ENCODE data around the gene ELMO1. TPM values are rescaled to one million over a fixed set of nuclear protein-coding genes. Genes with fewer than 3 reads are reported as not detected.

Gene ELMO1
- total RNA-seq, 1 experiment from 2014 or later = 7.8 TPM

DNA sequence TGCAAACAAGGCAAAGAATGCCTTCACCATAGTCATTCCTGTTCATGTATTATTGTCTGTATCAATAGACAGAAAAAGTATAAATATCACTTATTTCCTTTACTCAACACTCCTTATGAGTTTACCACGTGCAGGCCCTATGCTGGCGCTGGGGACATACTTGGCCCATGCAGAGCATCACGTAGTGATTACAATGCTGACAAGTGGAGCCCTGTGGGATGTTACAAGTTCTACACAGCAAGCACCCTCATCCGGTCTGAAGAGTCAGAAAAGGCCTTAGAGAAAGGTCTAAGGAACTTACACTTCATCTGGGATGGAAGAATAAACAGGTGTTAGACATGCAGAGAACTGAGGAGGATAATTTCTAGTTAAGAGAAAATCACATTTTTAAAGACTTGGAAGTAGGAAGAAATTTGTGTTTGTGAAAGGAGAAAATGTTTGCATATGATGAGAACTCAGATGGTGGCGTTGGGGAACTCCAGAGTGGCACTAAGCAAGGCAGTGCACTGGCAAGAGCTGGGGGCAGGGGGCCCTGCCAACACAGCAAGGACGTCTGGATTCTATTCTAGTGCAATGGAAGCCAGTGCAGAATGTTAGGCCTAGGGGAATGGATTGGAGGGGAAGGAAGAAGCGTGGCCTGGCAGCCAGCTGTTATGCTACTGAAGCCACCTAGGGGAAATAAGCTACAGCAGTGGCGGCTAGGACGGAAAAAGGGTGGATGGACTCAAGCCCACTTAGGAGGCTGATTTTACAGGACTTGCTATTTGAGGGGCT lies 116.2 kb downstream of the ELMO1 start:
- H3K27ac Mint-ChIP-seq = no peak overlapping the region
- no peak overlapping the region for H2BK120ac ChIP-seq (ENCODE audit: low read depth, low read length, poor library complexity, severe bottlenecking)
- H2AFZ ChIP-seq (ENCODE audit: low read length) = no peak overlapping the region
- H3K79me2 ChIP-seq (ENCODE audit: insufficient read depth, low read length) = no peaks in the 10 kb centered on the region
- DNase-seq = no peak
- no peak overlapping the region for H4K5ac ChIP-seq (ENCODE audit: insufficient read length, low read depth, low read length)
- no CpG with 5 or more reads among the region's 9 CpGs for WGBS (ENCODE audit: extremely low coverage, insufficient read length, low lambda C conversion rate)
- no peaks in the 10 kb centered on the region for H3K4me1 ChIP-seq (ENCODE audit: insufficient read depth, low read length)
- TF ChIP-seq, protein P1, sequence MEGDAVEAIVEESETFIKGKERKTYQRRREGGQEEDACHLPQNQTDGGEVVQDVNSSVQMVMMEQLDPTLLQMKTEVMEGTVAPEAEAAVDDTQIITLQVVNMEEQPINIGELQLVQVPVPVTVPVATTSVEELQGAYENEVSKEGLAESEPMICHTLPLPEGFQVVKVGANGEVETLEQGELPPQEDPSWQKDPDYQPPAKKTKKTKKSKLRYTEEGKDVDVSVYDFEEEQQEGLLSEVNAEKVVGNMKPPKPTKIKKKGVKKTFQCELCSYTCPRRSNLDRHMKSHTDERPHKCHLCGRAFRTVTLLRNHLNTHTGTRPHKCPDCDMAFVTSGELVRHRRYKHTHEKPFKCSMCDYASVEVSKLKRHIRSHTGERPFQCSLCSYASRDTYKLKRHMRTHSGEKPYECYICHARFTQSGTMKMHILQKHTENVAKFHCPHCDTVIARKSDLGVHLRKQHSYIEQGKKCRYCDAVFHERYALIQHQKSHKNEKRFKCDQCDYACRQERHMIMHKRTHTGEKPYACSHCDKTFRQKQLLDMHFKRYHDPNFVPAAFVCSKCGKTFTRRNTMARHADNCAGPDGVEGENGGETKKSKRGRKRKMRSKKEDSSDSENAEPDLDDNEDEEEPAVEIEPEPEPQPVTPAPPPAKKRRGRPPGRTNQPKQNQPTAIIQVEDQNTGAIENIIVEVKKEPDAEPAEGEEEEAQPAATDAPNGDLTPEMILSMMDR (conservative IDR thresholded peaks at IDR 0.05) = no peak
- peaks cover 3 to 23% (median 5%) of the 10 kb centered on the region in 3 experiments; a peak in 6 of 7 replicates for H3K36me3 Mint-ChIP-seq (ENCODE audit: insufficient read depth in 1 of 3, low read depth in 3 of 3)
- H3K27me3 Mint-ChIP-seq (ENCODE audit: low read depth) = no peaks in the 10 kb centered on the region
- no peak overlapping the region for H4K8ac ChIP-seq (replicated peaks; ENCODE audit: insufficient read length, low read depth, low read length)
- H4K91ac ChIP-seq (ENCODE audit: insufficient read length, low read depth, low read length) = no peak overlapping the region
- H3K56ac ChIP-seq (ENCODE audit: insufficient read length, low read depth, low read length) = no peak overlapping the region
- no peaks in the 10 kb centered on the region for H3K79me1 ChIP-seq (ENCODE audit: insufficient read depth, low read depth, low read length, poor library complexity, severe bottlenecking)
- no peaks in the 10 kb centered on the region for H3K23me2 ChIP-seq (ENCODE audit: insufficient read length, low read depth, low read length, poor library complexity, severe bottlenecking)
- no peak overlapping the region for H2BK15ac ChIP-seq (ENCODE audit: low read depth, low read length)
- H3K27me3 ChIP-seq (ENCODE audit: insufficient read depth, low read length) = no peaks in the 10 kb centered on the region
- no peak overlapping the region for H3K14ac ChIP-seq (ENCODE audit: insufficient read depth, low read length)
- peaks cover 6 to 7% of the 10 kb centered on the region in 2 experiments for H3K4me1 Mint-ChIP-seq
- no peak overlapping the region for H3K9ac ChIP-seq (ENCODE audit: extremely low read depth, insufficient read length, low read length)
- no peak overlapping the region for H3K23ac ChIP-seq (ENCODE audit: insufficient read length, low read depth, low read length)
- H3K27ac ChIP-seq (ENCODE audit: insufficient read length, low read depth, low read length) = no peak overlapping the region
- H3K4me2 ChIP-seq (ENCODE audit: insufficient read depth, insufficient read length, low read length) = no peak overlapping the region
- no peak overlapping the region for H3T11ph ChIP-seq (ENCODE audit: low read length)
- no peaks in the 10 kb centered on the region for H3K9me3 ChIP-seq (ENCODE audit: control insufficient read depth, low read depth, low read length)
- H3K4me3 Mint-ChIP-seq = no peak overlapping the region
- no peak overlapping the region for H2BK5ac ChIP-seq (ENCODE audit: insufficient read length, low read length)
- H4K20me1 ChIP-seq (ENCODE audit: control insufficient read depth, insufficient read depth, insufficient read length) = no peaks in the 10 kb centered on the region
- no peak overlapping the region for H2BK20ac ChIP-seq (ENCODE audit: low read depth, low read length, poor library complexity, severe bottlenecking)
- H3K9me3 Mint-ChIP-seq = peaks cover 4 to 5% of the 10 kb centered on the region in 2 experiments; a peak in 4 of 5 replicates
- H3K18ac ChIP-seq (ENCODE audit: insufficient read length, low read depth, low read length) = no peak overlapping the region
- H2BK12ac ChIP-seq (ENCODE audit: insufficient read length, low read depth, low read length) = no peak overlapping the region
- H3K4ac ChIP-seq (ENCODE audit: low read depth, low read length) = no peak overlapping the region
- H2AK5ac ChIP-seq (ENCODE audit: insufficient read length, low read length) = no peak overlapping the region
